GM12878 (cell line): Measurements from ENCODE around the gene MROH2A. TPM values are rescaled to one million over a fixed set of nuclear protein-coding genes. Genes with fewer than 3 reads are reported as not detected.

Source experiments
- ATAC-seq: fragments of 200-7000 bp; cut with Tn5 transposase; 3 replicates; pipeline ENCODE4 v1.9.1; 2020; ENCODE audit warnings: mild to moderate bottlenecking, moderate library complexity
- BruUV-seq: library from RNA; stranded (reverse); fragments of 400-500 nt; replicated peaks from 2 replicates; lab custom pipeline; 2021; lab: Mats Ljungman, UMichigan
- CTCF ChIA-PET: fragments of 300-600 bp; sonication (Branson Sonifier 250); formaldehyde crosslinking; extraction: SDS; loops from one replicate; lab custom pipeline; 2021; ENCODE audit warnings: inconsistent platforms; lab: Yijun Ruan, JAX
- POLR2A ChIA-PET: fragments of 350-600 bp; formaldehyde crosslinking; extraction: SDS; loops from one replicate; lab custom pipeline; 2021; ENCODE audit warnings: inconsistent platforms; lab: Charles Lee
- RAD21 ChIA-PET: fragments of 300-600 bp; sonication (Branson Sonifier 250); formaldehyde crosslinking; loops from one replicate; lab custom pipeline; 2023; ENCODE audit warnings: antibody characterized with exemption; ENCODE audit not compliant: unreplicated experiment; lab: Charles Lee
- SMC1A ChIA-PET: fragments of 300-600 bp; sonication (Branson Sonifier 250); formaldehyde crosslinking; loops from one replicate; lab custom pipeline; 2023; ENCODE audit not compliant: unreplicated experiment, uncharacterized antibody; lab: Charles Lee
- DNase-seq: peaks from one replicate; pipeline ENCODE4 v3.0.0-alpha.2; 2011; ENCODE audit warnings: low read depth, low spot score
- FAIRE-seq: peaks from 3 replicates; lab custom pipeline; 2011; peaks lifted over from hg19 to GRCh38; lab: Jason Lieb, UNC
- H2AFZ ChIP-seq: 2 replicates; pipeline ENCODE4 v1.6.0; 2011; ENCODE audit warnings: low read depth, low read length, control low read depth; ENCODE audit not compliant: control insufficient read depth
- H3K27ac ChIP-seq: 2 replicates; pipeline ENCODE4 v1.5.1; 2011; ENCODE audit warnings: control low read depth; ENCODE audit not compliant: control insufficient read depth, insufficient read depth
- H3K27me3 ChIP-seq, 2 experiments: replicated peaks in 1 of 2; 2 replicates each; pipeline versions ENCODE4 v1.6.0 to v1.6.1; 2011; ENCODE audit warnings: low read length in 1 of 2; ENCODE audit not compliant: control insufficient read depth in 2 of 2, insufficient read depth in 2 of 2
- H3K36me3 ChIP-seq, 2 experiments: 2 replicates each; pipeline ENCODE4 v1.5.1; 2011; ENCODE audit warnings: low read length in 1 of 2; ENCODE audit not compliant: control insufficient read depth in 2 of 2, insufficient read depth in 2 of 2
- H3K4me1 ChIP-seq: 2 replicates; pipeline ENCODE4 v1.6.1; 2011; ENCODE audit warnings: mild to moderate bottlenecking, low read length, moderate library complexity, mixed read lengths; ENCODE audit not compliant: control insufficient read depth, insufficient read depth
- H3K4me2 ChIP-seq: 2 replicates; pipeline ENCODE4 v1.6.0; 2011; ENCODE audit warnings: control low read depth; ENCODE audit not compliant: control insufficient read depth, insufficient read depth
- H3K4me3 ChIP-seq: fragments of 200-600 bp; sonication (generic); 2 replicates; pipeline ENCODE4 v1.5.1; 2016
- H3K79me2 ChIP-seq: 2 replicates; pipeline ENCODE4 v1.6.0; 2011; ENCODE audit warnings: low read length; ENCODE audit not compliant: control insufficient read depth, insufficient read depth
- H3K9ac ChIP-seq: 2 replicates; pipeline ENCODE4 v1.8.0; 2011; ENCODE audit warnings: low read length, control low read depth, mixed read lengths; ENCODE audit not compliant: control insufficient read depth, insufficient read depth
- H3K9me3 ChIP-seq: replicated peaks from 3 replicates; pipeline ENCODE4 v1.5.1; 2011; ENCODE audit warnings: mild to moderate bottlenecking, low read length; ENCODE audit not compliant: control insufficient read depth, insufficient read depth
- H4K20me1 ChIP-seq: 2 replicates; pipeline ENCODE4 v1.6.0; 2011; ENCODE audit not compliant: control insufficient read depth, insufficient read depth
- BRCA1 ChIP-seq: IDR thresholded peaks from 2 replicates; pipeline ENCODE4 v1.6.1; 2011; ENCODE audit warnings: low read depth, low read length, improper control_type of control experiment
- SIX5 ChIP-seq: IDR thresholded peaks from 2 replicates; pipeline ENCODE4 v1.6.1; 2011; ENCODE audit warnings: mild to moderate bottlenecking, low read depth, low read length, moderate library complexity; ENCODE audit not compliant: severe bottlenecking
- TCF12 ChIP-seq: IDR thresholded peaks from 2 replicates; pipeline ENCODE4 v1.6.1; 2011; ENCODE audit warnings: low read depth, mild to moderate bottlenecking, low read length
- WGBS: methylation state at CpG from one replicate; pipeline ENCODE4 v1.1.6; 2016; ENCODE audit warnings: low lambda C conversion rate; ENCODE audit not compliant: insufficient replicate concordance, insufficient coverage; ENCODE audit errors: missing lambda C conversion rate; 5-methylcytosine and 5-hydroxymethylcytosine counted together
- in situ Hi-C: fragments of 300-500 bp; cut with MboI; formaldehyde crosslinking; loops from 9 replicates; pipeline ENCODE4 v1.14.3; 2018; ENCODE audit warnings: mixed read lengths
- intact Hi-C: fragments of 100-400 bp; cut with micrococcal nuclease; formaldehyde crosslinking; loops from one replicate; pipeline ENCODE4 v1.14.2; 2022; ENCODE audit not compliant: unreplicated experiment
- polyA plus RNA-seq, 11 experiments: library from polyadenylated mRNA; depleted of rRNA in 4 of 11; unstranded in 6 of 11; stranded (reverse) in 5 of 11; fragments of >200 nt; fragmentation: Nextera tagmentation in 4 of 11; fragmentation: Illumina TruSeq in 1 of 11; extraction: Ambion mirVana in 4 of 11; extraction: Trizol in 1 of 11; gene quantifications; 1 replicate in 1 of 11; 2 replicates in 10 of 11; pipeline versions ENCODE4 v1.2.1 to v1.2.3, GENCODE V29; 2011 to 2016; ENCODE audit warnings: inconsistent platforms in 2 of 11, missing spikeins in 2 of 11, low read depth in 1 of 11
- total RNA-seq, 4 experiments: library from RNA; depleted of rRNA in 3 of 4; stranded (reverse); fragments of >200 nt in 3 of 4; fragmentation: Illumina TruSeq in 1 of 4; extraction: Trizol in 1 of 4; gene quantifications; 2 replicates each; pipeline versions ENCODE4 v1.2.1 to v1.2.3, GENCODE V29; 2013 to 2021

Gene MROH2A
- total and polyA plus RNA-seq, 10 of the 15 experiments (the other 5 are each of a cell fraction or from before 2014, with no cell fraction given) = not detected

DNA sequence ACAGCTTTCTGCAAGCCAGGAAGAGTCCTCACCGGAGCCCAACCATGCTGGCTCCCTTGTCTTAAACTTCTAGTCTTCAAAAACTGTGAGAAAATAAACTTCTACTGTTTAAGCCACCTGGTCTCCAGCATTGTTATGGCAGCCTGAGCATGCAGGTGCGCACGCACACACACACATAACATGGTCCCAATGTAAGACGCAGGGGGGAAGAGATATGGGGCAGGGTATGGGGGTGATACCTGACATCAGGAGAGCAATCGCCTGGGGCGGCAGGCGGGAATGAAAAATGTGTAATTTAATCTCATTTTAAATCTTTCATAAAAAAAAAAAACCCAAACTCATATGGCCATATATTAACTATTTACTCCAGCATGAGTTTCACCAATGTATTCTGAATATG is 58.2 kb downstream of the MROH2A start:
- no peak for ATAC-seq
- no peak overlapping the region for H2AFZ ChIP-seq
- no peak overlapping the region for H3K4me3 ChIP-seq
- ChIA-PET RAD21 (no interaction called here), CTCF (interaction anchor here (1.4 kb wide), 1 partner anchor 14 kb away, joined by 3 read pairs; no protein-coding TSS in a partner anchor), SMC1A (no interaction called here), POLR2A (no interaction called here)
- 100% methylated on average over 7 of the region's 7 CpGs for WGBS
- peaks cover 13% of the 10 kb centered on the region for H3K4me1 ChIP-seq
- in situ Hi-C loops (no loop called here), intact Hi-C loops (no loop called here)
- peaks cover 32% of the 10 kb centered on the region for H3K79me2 ChIP-seq
- no TSS peak for BruUV-seq
- H3K9me3 ChIP-seq = no peaks in the 10 kb centered on the region
- H3K36me3 ChIP-seq = peaks cover 34 to 53% of the 10 kb centered on the region in 2 experiments
- no peak overlapping the region for H3K4me2 ChIP-seq
- no peak overlapping the region for H3K9ac ChIP-seq
- FAIRE-seq = no peak
- no peak for DNase-seq
- H4K20me1 ChIP-seq = no peaks in the 10 kb centered on the region
- H3K27ac ChIP-seq = no peak overlapping the region
- no peaks in the 10 kb centered on the region for H3K27me3 ChIP-seq
- TF ChIP-seq BRCA1 = no peak

DNA sequence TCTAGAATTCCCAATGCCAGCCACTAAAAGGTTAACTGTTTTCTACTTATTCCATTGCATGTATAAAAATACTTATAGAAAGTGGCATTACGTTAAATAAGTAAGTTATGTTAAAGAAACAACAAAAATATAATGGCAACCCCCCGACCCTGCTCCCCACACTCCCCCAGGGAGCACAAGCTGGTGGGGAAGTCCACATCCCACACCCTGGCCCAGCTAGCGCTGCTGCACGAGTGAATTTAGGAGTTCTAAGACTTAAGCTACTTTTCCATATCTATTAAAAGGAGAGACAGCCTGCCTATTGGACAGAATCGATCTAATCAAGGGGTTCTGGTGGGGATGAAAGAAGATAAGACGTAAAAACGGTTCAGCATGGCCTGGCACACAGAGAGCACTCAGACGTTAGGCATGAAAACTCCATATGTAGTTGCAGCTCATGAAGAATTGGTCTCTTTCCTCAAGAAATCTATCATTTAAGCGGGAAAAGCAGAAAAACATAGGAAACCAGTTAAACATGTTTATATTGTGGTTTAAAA is 59.6 kb downstream of the MROH2A start:
- CTCF ChIA-PET = interaction anchor here (1.2 to 1.4 kb wide), 2 partner anchors 12 to 20 kb away, joined by 3 read pairs; no protein-coding TSS in a partner anchor
- WGBS = 66% methylated on average over 9 of the region's 9 CpGs

More for the DNA sequence above, 59.6 kb downstream of the MROH2A start:
- H3K9ac ChIP-seq = no peak overlapping the region
- BruUV-seq = no TSS peak
- no peaks in the 10 kb centered on the region for H3K9me3 ChIP-seq
- ChIA-PET RAD21 (no interaction called here), POLR2A (no interaction called here), SMC1A (interaction anchor here (1.6 kb wide), 1 partner anchor 10 kb away, joined by 3 read pairs; no protein-coding TSS in a partner anchor)
- no peaks in the 10 kb centered on the region for H4K20me1 ChIP-seq
- peaks cover 32% of the 10 kb centered on the region for H3K79me2 ChIP-seq
- TF ChIP-seq SIX5 (no peak), TCF12 (no peak)
- peak overlapping the region; percentile 3; the same call in 1 of the 2 replicates for H3K4me2 ChIP-seq
- FAIRE-seq = no peak
- no peak for DNase-seq
- intact Hi-C loops (no loop called here), in situ Hi-C loops (no loop called here)
- no peaks in the 10 kb centered on the region for H3K27me3 ChIP-seq
- H3K27ac ChIP-seq = no peak overlapping the region
- H2AFZ ChIP-seq = no peak overlapping the region; the same call in 1 of the 2 replicates
- H3K4me1 ChIP-seq = peaks cover 13% of the 10 kb centered on the region
- H3K4me3 ChIP-seq = no peak overlapping the region
- no peak for ATAC-seq
- peaks cover 38 to 61% of the 10 kb centered on the region in 2 experiments for H3K36me3 ChIP-seq
